ENCODE data around the gene PPARG. TPM values are rescaled to one million over a fixed set of nuclear protein-coding genes. Genes with fewer than 3 reads are reported as not detected.

Gene PPARG
- total and polyA plus RNA-seq, 2 of the 13 experiments (the other 11 are each of a cell fraction or from before 2014, with no cell fraction given), result 13.9 to 58.3 TPM

DNA sequence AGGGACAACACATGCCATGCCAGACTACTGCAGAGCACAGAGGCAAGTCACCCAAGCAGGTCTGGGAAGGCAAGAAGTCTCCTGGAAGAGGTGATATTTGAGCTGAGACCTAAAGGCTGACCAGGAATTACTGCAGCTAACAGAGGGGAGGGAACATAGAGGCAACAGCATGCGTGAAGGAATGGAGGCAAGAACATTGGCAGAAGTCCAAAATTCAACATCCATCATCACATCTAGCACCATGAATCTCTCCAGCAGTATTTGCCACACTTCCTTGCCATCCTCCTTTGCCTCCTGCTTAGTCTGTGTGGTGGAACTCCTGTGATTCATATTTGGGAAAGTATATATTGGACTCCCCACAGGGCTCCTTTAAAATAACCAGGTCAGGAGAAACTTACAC lies 194.5 kb downstream of the PPARG start:
- peaks cover 59% of the 10 kb centered on the region for H3K4me1 ChIP-seq (ENCODE audit: insufficient read depth, low read length)
- DNase-seq (ENCODE audit: low spot score) (no peak), ATAC-seq (no peak), FAIRE-seq (no peak)
- H2AFZ ChIP-seq (ENCODE audit: low read length), result peak overlapping the region; percentile 16
- H3K27me3 ChIP-seq (ENCODE audit: control insufficient read depth in 1 of 2, insufficient read depth in 2 of 2, low read length in 2 of 2), result no peaks in the 10 kb centered on the region
- H3K9me3 ChIP-seq (ENCODE audit: low read length), result no peaks in the 10 kb centered on the region
- H3K4me2 ChIP-seq (ENCODE audit: low read depth, low read length), result peak overlapping the region; percentile 100
- intact Hi-C loops (cut with micrococcal nuclease; ENCODE audit: unreplicated experiment), result loop anchor here (5.0 to 10.0 kb wide), 3 partner anchors 169 to 306 kb away; partner anchors contain the start of gene PPARG
- peaks cover 17% of the 10 kb centered on the region for H3K79me2 ChIP-seq (ENCODE audit: insufficient read depth, low read length)
- ChIA-PET CTCF (ENCODE audit: low intra/inter-chr PET ratio, low total read pairs) (no interaction called here), POLR2A (interaction anchor here (1.0 to 3.1 kb wide), 3 partner anchors 12 to 78 kb away, joined by 3 to 19 read pairs (median 13); no protein-coding TSS in a partner anchor)
- in situ Hi-C loops (cut with HindIII; ENCODE audit: extremely low pct_ligation_motif_present, low pct_unique_long_range_greater_than_20kb), result loop anchor here (5.0 kb wide), 1 partner anchor 196 kb away; the partner anchor contains the start of gene PPARG
- H4K20me1 ChIP-seq (ENCODE audit: insufficient read depth, low read length), result no peaks in the 10 kb centered on the region
- peak overlapping the region; percentile 58 to 84 (median 61) for H3K4me3 ChIP-seq (replicated peaks in 1 of 3; ENCODE audit: insufficient read depth in 1 of 3, low read depth in 2 of 3, low read length in 3 of 3)
- BruUV-seq (replicated peaks), result no TSS peak
- WGBS (ENCODE audit: low lambda C conversion rate), result 10% methylated on average over 1 of the region's 1 CpG
- H3K27ac ChIP-seq (ENCODE audit: extremely low read length, insufficient read depth, low read length), result peak overlapping the region; percentile 75
- H3K9ac ChIP-seq (ENCODE audit: insufficient read depth, low read depth, low read length), result peak overlapping the region; percentile 74
- no peaks in the 10 kb centered on the region for H3K36me3 ChIP-seq (replicated peaks in 1 of 2; ENCODE audit: control insufficient read depth in 1 of 2, insufficient read depth in 2 of 2, low read length in 2 of 2)
- TF ChIP-seq NFE2 (CRISPR knock-in tag; IDR thresholded peaks at IDR 0.05), result no peak
- TF ChIP-seq, protein P1, sequence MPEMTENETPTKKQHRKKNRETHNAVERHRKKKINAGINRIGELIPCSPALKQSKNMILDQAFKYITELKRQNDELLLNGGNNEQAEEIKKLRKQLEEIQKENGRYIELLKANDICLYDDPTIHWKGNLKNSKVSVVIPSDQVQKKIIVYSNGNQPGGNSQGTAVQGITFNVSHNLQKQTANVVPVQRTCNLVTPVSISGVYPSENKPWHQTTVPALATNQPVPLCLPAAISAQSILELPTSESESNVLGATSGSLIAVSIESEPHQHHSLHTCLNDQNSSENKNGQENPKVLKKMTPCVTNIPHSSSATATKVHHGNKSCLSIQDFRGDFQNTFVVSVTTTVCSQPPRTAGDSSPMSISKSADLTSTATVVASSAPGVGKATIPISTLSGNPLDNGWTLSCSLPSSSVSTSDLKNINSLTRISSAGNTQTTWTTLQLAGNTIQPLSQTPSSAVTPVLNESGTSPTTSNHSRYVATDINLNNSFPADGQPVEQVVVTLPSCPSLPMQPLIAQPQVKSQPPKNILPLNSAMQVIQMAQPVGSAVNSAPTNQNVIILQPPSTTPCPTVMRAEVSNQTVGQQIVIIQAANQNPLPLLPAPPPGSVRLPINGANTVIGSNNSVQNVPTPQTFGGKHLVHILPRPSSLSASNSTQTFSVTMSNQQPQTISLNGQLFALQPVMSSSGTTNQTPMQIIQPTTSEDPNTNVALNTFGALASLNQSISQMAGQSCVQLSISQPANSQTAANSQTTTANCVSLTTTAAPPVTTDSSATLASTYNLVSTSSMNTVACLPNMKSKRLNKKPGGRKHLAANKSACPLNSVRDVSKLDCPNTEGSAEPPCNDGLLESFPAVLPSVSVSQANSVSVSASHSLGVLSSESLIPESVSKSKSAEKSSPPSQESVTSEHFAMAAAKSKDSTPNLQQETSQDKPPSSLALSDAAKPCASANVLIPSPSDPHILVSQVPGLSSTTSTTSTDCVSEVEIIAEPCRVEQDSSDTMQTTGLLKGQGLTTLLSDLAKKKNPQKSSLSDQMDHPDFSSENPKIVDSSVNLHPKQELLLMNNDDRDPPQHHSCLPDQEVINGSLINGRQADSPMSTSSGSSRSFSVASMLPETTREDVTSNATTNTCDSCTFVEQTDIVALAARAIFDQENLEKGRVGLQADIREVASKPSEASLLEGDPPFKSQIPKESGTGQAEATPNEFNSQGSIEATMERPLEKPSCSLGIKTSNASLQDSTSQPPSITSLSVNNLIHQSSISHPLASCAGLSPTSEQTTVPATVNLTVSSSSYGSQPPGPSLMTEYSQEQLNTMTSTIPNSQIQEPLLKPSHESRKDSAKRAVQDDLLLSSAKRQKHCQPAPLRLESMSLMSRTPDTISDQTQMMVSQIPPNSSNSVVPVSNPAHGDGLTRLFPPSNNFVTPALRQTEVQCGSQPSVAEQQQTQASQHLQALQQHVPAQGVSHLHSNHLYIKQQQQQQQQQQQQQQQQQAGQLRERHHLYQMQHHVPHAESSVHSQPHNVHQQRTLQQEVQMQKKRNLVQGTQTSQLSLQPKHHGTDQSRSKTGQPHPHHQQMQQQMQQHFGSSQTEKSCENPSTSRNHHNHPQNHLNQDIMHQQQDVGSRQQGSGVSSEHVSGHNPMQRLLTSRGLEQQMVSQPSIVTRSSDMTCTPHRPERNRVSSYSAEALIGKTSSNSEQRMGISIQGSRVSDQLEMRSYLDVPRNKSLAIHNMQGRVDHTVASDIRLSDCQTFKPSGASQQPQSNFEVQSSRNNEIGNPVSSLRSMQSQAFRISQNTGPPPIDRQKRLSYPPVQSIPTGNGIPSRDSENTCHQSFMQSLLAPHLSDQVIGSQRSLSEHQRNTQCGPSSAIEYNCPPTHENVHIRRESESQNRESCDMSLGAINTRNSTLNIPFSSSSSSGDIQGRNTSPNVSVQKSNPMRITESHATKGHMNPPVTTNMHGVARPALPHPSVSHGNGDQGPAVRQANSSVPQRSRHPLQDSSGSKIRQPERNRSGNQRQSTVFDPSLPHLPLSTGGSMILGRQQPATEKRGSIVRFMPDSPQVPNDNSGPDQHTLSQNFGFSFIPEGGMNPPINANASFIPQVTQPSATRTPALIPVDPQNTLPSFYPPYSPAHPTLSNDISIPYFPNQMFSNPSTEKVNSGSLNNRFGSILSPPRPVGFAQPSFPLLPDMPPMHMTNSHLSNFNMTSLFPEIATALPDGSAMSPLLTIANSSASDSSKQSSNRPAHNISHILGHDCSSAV (CRISPR knock-in tag; IDR thresholded peaks at IDR 0.05; ENCODE audit: borderline replicate concordance), result 0 out of 2 replicates have a peak, but pooled peaks have one; percentile 6
- no peak for TF ChIP-seq ZNF274 (CRISPR knock-in tag; IDR thresholded peaks at IDR 0.05)
- TF ChIP-seq FOXJ3 (CRISPR knock-in tag; IDR thresholded peaks at IDR 0.05; ENCODE audit: borderline replicate concordance), result no peak
- TF ChIP-seq ZNF264 (CRISPR knock-in tag; IDR thresholded peaks at IDR 0.05), result no peak
- no peak for TF ChIP-seq ZNF749 (CRISPR knock-in tag; IDR thresholded peaks at IDR 0.05; ENCODE audit: borderline replicate concordance)
- TF ChIP-seq ZNF775 (CRISPR knock-in tag; IDR thresholded peaks at IDR 0.05; ENCODE audit: borderline replicate concordance), result 0 out of 2 replicates have a peak, but pooled peaks have one; percentile 7
- 0 out of 2 replicates have a peak, but pooled peaks have one; percentile 9 for TF ChIP-seq MEIS2 (CRISPR knock-in tag; IDR thresholded peaks at IDR 0.05)
- no peak for TF ChIP-seq ZNF577 (CRISPR knock-in tag; IDR thresholded peaks at IDR 0.05; ENCODE audit: borderline replicate concordance, low read depth)
- no peak for TF ChIP-seq ZNF136 (CRISPR knock-in tag; IDR thresholded peaks at IDR 0.05; ENCODE audit: low read depth)
- no peak for TF ChIP-seq ZFY (CRISPR knock-in tag; IDR thresholded peaks at IDR 0.05)
- TF ChIP-seq, protein P2, sequence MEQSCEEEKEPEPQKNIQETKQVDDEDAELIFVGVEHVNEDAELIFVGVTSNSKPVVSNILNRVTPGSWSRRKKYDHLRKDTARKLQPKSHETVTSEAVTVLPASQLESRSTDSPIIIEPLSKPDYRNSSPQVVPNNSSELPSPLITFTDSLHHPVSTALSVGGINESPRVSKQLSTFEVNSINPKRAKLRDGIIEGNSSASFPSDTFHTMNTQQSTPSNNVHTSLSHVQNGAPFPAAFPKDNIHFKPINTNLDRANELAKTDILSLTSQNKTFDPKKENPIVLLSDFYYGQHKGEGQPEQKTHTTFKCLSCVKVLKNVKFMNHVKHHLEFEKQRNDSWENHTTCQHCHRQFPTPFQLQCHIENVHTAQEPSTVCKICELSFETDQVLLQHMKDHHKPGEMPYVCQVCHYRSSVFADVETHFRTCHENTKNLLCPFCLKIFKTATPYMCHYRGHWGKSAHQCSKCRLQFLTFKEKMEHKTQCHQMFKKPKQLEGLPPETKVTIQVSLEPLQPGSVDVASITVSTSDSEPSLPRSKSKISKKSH (CRISPR knock-in tag; IDR thresholded peaks at IDR 0.05; ENCODE audit: borderline replicate concordance), result no peak
- no peak for TF ChIP-seq ZZZ3 (CRISPR knock-in tag; IDR thresholded peaks at IDR 0.05; ENCODE audit: borderline replicate concordance)
- TF ChIP-seq ZNF383 (CRISPR knock-in tag; IDR thresholded peaks at IDR 0.05; ENCODE audit: borderline replicate concordance), result no peak

Measured in HepG2 (cell line).